ENCODE data around the gene IL1RAPL2.
"Not testable (repeated sequence)": the region's sequence is repeated elsewhere in the genome, so short reads cannot be mapped to it uniquely, and the experiment has no call there.

The IL1RAPL2 gene

GRCh38 chrX:104913348-104913747, 347.3 kb downstream of the IL1RAPL2 start:
- peak; percentile 37 for DNase-seq (ENCODE audit: extremely low spot score)
- CTCF ChIA-PET: interaction anchor here (0.8 kb wide), 1 partner anchor 9 kb away, joined by 5 read pairs; no protein-coding TSS in a partner anchor
- TF ChIP-seq CTBP1 (IDR thresholded peaks at IDR 0.05; ENCODE audit: borderline replicate concordance) (no peak), TARDBP (IDR thresholded peaks at IDR 0.05) (no peak), HDGF (IDR thresholded peaks at IDR 0.05; ENCODE audit: borderline replicate concordance) (no peak)
- POLR2A ChIA-PET: no interaction called here

- DNase-seq (ENCODE audit: extremely low spot score); CTCF ChIA-PET; POLR2A ChIA-PET: not testable (repeated sequence)
These were observed 348.7 kb downstream of the IL1RAPL2 start for GRCh38 chrX:104914686-104915085.

GRCh38 chrX:104918122-104918521, 352.1 kb downstream of the IL1RAPL2 start:
- no peak for TF ChIP-seq ELF4 (IDR thresholded peaks at IDR 0.05)
- no peak for TF ChIP-seq L3MBTL2 (conservative IDR thresholded peaks at IDR 0.05)
- TF ChIP-seq HDGF (IDR thresholded peaks at IDR 0.05; ENCODE audit: borderline replicate concordance): no peak
- no peak for TF ChIP-seq SUZ12 (IDR thresholded peaks at IDR 0.05)
- no peak for TF ChIP-seq CTBP1 (IDR thresholded peaks at IDR 0.05; ENCODE audit: borderline replicate concordance)
- TF ChIP-seq PKNOX1 (IDR thresholded peaks at IDR 0.05): no peak
- TF ChIP-seq LEF1 (IDR thresholded peaks at IDR 0.05; ENCODE audit: borderline replicate concordance): no peak
- TF ChIP-seq ARNT (IDR thresholded peaks at IDR 0.05): no peak
- TF ChIP-seq ZNF384 (IDR thresholded peaks at IDR 0.05): no peak
- no peak for TF ChIP-seq TARDBP (IDR thresholded peaks at IDR 0.05)
- no peak for TF ChIP-seq SP1 (IDR thresholded peaks at IDR 0.05)
- no peak for TF ChIP-seq FOXA1 (IDR thresholded peaks at IDR 0.05)
- TF ChIP-seq BHLHE40 (IDR thresholded peaks at IDR 0.05; ENCODE audit: borderline replicate concordance): no peak
- no peak for TF ChIP-seq NFRKB (IDR thresholded peaks at IDR 0.05)

GRCh38 chrX:104921584-104922205, 355.7 kb downstream of the IL1RAPL2 start:
- POLR2A ChIA-PET: no interaction called here
- CTCF ChIA-PET: interaction anchor here (0.7 to 1.7 kb wide), 7 partner anchors 8 to 478 kb away, joined by 3 to 5 read pairs (median 4); partner anchors contain the start of gene IL1RAPL2
- TF ChIP-seq TARDBP (IDR thresholded peaks at IDR 0.05): no peak
- TF ChIP-seq SUZ12 (IDR thresholded peaks at IDR 0.05): no peak
- TF ChIP-seq FOXA1 (IDR thresholded peaks at IDR 0.05): no peak
- no peak for TF ChIP-seq NFRKB (IDR thresholded peaks at IDR 0.05)
- TF ChIP-seq FOXK2 (IDR thresholded peaks at IDR 0.05): no peak
- no peak for TF ChIP-seq ELF4 (IDR thresholded peaks at IDR 0.05)
- no peak for TF ChIP-seq ZNF384 (IDR thresholded peaks at IDR 0.05)
- no peak for TF ChIP-seq PKNOX1 (IDR thresholded peaks at IDR 0.05)

More at GRCh38 chrX:104918122-104918521, 352.1 kb downstream of the IL1RAPL2 start:
- CTCF ChIA-PET: no interaction called here
- no peak for DNase-seq (ENCODE audit: extremely low spot score)
- POLR2A ChIA-PET: no interaction called here

GRCh38 chrX:104922206-104922621, 356.2 kb downstream of the IL1RAPL2 start:
- peak; percentile 89 for DNase-seq (ENCODE audit: extremely low spot score)
- POLR2A ChIA-PET: no interaction called here
- TF ChIP-seq BHLHE40 (IDR thresholded peaks at IDR 0.05; ENCODE audit: borderline replicate concordance): no peak
- no peak for TF ChIP-seq TARDBP (IDR thresholded peaks at IDR 0.05)
- no peak for TF ChIP-seq L3MBTL2 (conservative IDR thresholded peaks at IDR 0.05)
- TF ChIP-seq CTBP1 (IDR thresholded peaks at IDR 0.05; ENCODE audit: borderline replicate concordance): 0 out of 2 replicates have a peak, but pooled peaks have one; percentile 5
- TF ChIP-seq ARNT (IDR thresholded peaks at IDR 0.05): peak; percentile 54; the same call in 1 of the 2 replicates
- no peak for TF ChIP-seq NFRKB (IDR thresholded peaks at IDR 0.05)
- TF ChIP-seq PKNOX1 (IDR thresholded peaks at IDR 0.05): no peak
- TF ChIP-seq SP1 (IDR thresholded peaks at IDR 0.05): no peak
- TF ChIP-seq ZNF384 (IDR thresholded peaks at IDR 0.05): no peak
- CTCF ChIA-PET: interaction anchor here (0.6 to 1.7 kb wide), 11 partner anchors 8 to 508 kb away, joined by 3 to 5 read pairs (median 4); partner anchors contain the start of gene IL1RAPL2

More at GRCh38 chrX:104921584-104922205, 355.7 kb downstream of the IL1RAPL2 start:
- DNase-seq (ENCODE audit: extremely low spot score): no peak

GRCh38 chrX:104929324-104929723, 363.3 kb downstream of the IL1RAPL2 start:
- ChIA-PET POLR2A (no interaction called here), CTCF (no interaction called here)
- TF ChIP-seq FOXM1 (IDR thresholded peaks at IDR 0.05; ENCODE audit: borderline replicate concordance) (no peak), FOXA1 (IDR thresholded peaks at IDR 0.05) (no peak), BHLHE40 (IDR thresholded peaks at IDR 0.05; ENCODE audit: borderline replicate concordance) (no peak), HDGF (IDR thresholded peaks at IDR 0.05; ENCODE audit: borderline replicate concordance) (no peak), PKNOX1 (IDR thresholded peaks at IDR 0.05) (no peak), SUZ12 (IDR thresholded peaks at IDR 0.05) (no peak), FOXK2 (IDR thresholded peaks at IDR 0.05) (no peak), ARNT (IDR thresholded peaks at IDR 0.05) (no peak), L3MBTL2 (conservative IDR thresholded peaks at IDR 0.05) (no peak), ELF4 (IDR thresholded peaks at IDR 0.05) (no peak), CTBP1 (IDR thresholded peaks at IDR 0.05; ENCODE audit: borderline replicate concordance) (no peak), LEF1 (IDR thresholded peaks at IDR 0.05; ENCODE audit: borderline replicate concordance) (no peak), SP1 (IDR thresholded peaks at IDR 0.05) (no peak), TARDBP (IDR thresholded peaks at IDR 0.05) (no peak), ZNF384 (IDR thresholded peaks at IDR 0.05) (no peak), NFRKB (IDR thresholded peaks at IDR 0.05) (no peak)
- DNase-seq (ENCODE audit: extremely low spot score): no peak
